Measurements from ENCODE around the gene TWNK.

The TWNK gene

GRCh38 chr10:101013365-101013825 lies 26.1 kb downstream of the TWNK start:
- DNase-seq: no peak

- peak; percentile 76 for DNase-seq
Measured at GRCh38 chr10:101014230-101014884, 27.0 kb downstream of the TWNK start.

GRCh38 chr10:101014966-101015581 lies 27.7 kb downstream of the TWNK start:
- DNase-seq: no peak

- DNase-seq: no peak
Measured at GRCh38 chr10:101015582-101015973, 28.2 kb downstream of the TWNK start.

- DNase-seq: no peak
Measured at GRCh38 chr10:101016814-101017213, 29.5 kb downstream of the TWNK start.

- no peak for DNase-seq
Measured at GRCh38 chr10:101018118-101018599, 30.8 kb downstream of the TWNK start.

- peak; percentile 96 for DNase-seq
Measured at GRCh38 chr10:101018600-101019439, 31.5 kb downstream of the TWNK start.

- DNase-seq: no peak
Measured at GRCh38 chr10:101019440-101019703, 32.0 kb downstream of the TWNK start.

- no peak for DNase-seq
Measured at GRCh38 chr10:101020427-101021075, 33.2 kb downstream of the TWNK start.

GRCh38 chr10:101021239-101021638 lies 33.9 kb downstream of the TWNK start:
- DNase-seq: no peak

GRCh38 chr10:101021692-101022251 lies 34.4 kb downstream of the TWNK start:
- no peak for DNase-seq

GRCh38 chr10:101022967-101023705 lies 35.8 kb downstream of the TWNK start:
- DNase-seq: no peak

- no peak for DNase-seq
Measured at GRCh38 chr10:101027106-101027720, 39.9 kb downstream of the TWNK start.

GRCh38 chr10:101028446-101029337 lies 41.3 kb downstream of the TWNK start:
- no peak for DNase-seq

GRCh38 chr10:101029520-101030295 lies 42.4 kb downstream of the TWNK start:
- DNase-seq: no peak

GRCh38 chr10:101030496-101031127 lies 43.3 kb downstream of the TWNK start:
- no peak for DNase-seq

GRCh38 chr10:101031128-101031795 lies 43.9 kb downstream of the TWNK start, which contains the start of the genes PDZD7 and SFXN3:
PDZD7 (minus strand) TSS chr10:101031129; CDS start chr10:101030219, 910 bp downstream.
SFXN3 (plus strand) TSS chr10:101031234; CDS start chr10:101034695, 3,461 bp downstream.
- peak; percentile 93 for DNase-seq

- no peak for DNase-seq
Measured at GRCh38 chr10:101031796-101032636, 44.7 kb downstream of the TWNK start.

Data from 8988T (cell line).